ENCODE measurements around the gene PARD3. TPM values are rescaled to one million over a fixed set of nuclear protein-coding genes. Genes with fewer than 3 reads are reported as not detected.

Gene PARD3
- total RNA-seq, 2 donors from 2014 or later = 41.7 to 48.8 TPM

- DNase-seq = no peak
- TF ChIP-seq CTCF (IDR thresholded peaks at IDR 0.05) = no peak
- H3K36me3 ChIP-seq = no peaks in the 10 kb centered on the region
- intact Hi-C loops (cut with DNase I) = no loop called here
- H3K4me1 ChIP-seq = no peaks in the 10 kb centered on the region
- H3K27ac ChIP-seq = no peak overlapping the region
- no peaks in the 10 kb centered on the region for H3K9me3 ChIP-seq
- H3K9ac ChIP-seq (ENCODE audit: low read depth in 2 of 2, low read length in 2 of 2) = no peak overlapping the region
- H3K4me3 ChIP-seq = no peak overlapping the region
- no peaks in the 10 kb centered on the region for H3K27me3 ChIP-seq
Measured at GRCh38 chr10:34185998-34186397, 629.1 kb downstream of the PARD3 start.

GRCh38 chr10:34184939-34185386 is 630.1 kb downstream of the PARD3 start:
- Histone ChIP-seq H3K9me3 (no peaks in the 10 kb centered on the region), H3K9ac (ENCODE audit: low read depth in 2 of 2, low read length in 2 of 2) (no peak overlapping the region), H3K27ac (no peak overlapping the region), H3K4me3 (no peak overlapping the region), H3K27me3 (no peaks in the 10 kb centered on the region), H3K4me1 (no peaks in the 10 kb centered on the region), H3K36me3 (no peaks in the 10 kb centered on the region)
- DNase-seq = no peak
- no peak for TF ChIP-seq CTCF (IDR thresholded peaks at IDR 0.05)
- intact Hi-C loops (cut with DNase I) = no loop called here

GRCh38 chr10:34184397-34184796 is 630.7 kb downstream of the PARD3 start:
- Histone ChIP-seq H3K4me3 (no peak overlapping the region), H3K9me3 (no peaks in the 10 kb centered on the region), H3K9ac (ENCODE audit: low read depth in 2 of 2, low read length in 2 of 2) (no peak overlapping the region), H3K27ac (no peak overlapping the region), H3K27me3 (no peaks in the 10 kb centered on the region), H3K4me1 (no peaks in the 10 kb centered on the region), H3K36me3 (no peaks in the 10 kb centered on the region)
- DNase-seq = no peak
- intact Hi-C loops (cut with DNase I) = no loop called here
- TF ChIP-seq CTCF (IDR thresholded peaks at IDR 0.05) = no peak

- no peaks in the 10 kb centered on the region for H3K4me1 ChIP-seq
- no peak for DNase-seq
- H3K9me3 ChIP-seq = no peaks in the 10 kb centered on the region
- no peak overlapping the region for H3K9ac ChIP-seq (ENCODE audit: low read depth in 2 of 2, low read length in 2 of 2)
- H3K27me3 ChIP-seq = no peaks in the 10 kb centered on the region
- TF ChIP-seq CTCF (IDR thresholded peaks at IDR 0.05) = no peak
- H3K4me3 ChIP-seq = no peak overlapping the region
- intact Hi-C loops (cut with DNase I) = no loop called here
- H3K27ac ChIP-seq = no peak overlapping the region
- H3K36me3 ChIP-seq = no peaks in the 10 kb centered on the region
Measured at GRCh38 chr10:34183016-34183796, 631.9 kb downstream of the PARD3 start.

- intact Hi-C loops (cut with DNase I) = no loop called here
- Histone ChIP-seq H3K36me3 (no peaks in the 10 kb centered on the region), H3K9me3 (no peaks in the 10 kb centered on the region), H3K27ac (no peak overlapping the region), H3K9ac (ENCODE audit: low read depth in 2 of 2, low read length in 2 of 2) (no peak overlapping the region), H3K4me3 (no peak overlapping the region), H3K27me3 (no peaks in the 10 kb centered on the region), H3K4me1 (no peaks in the 10 kb centered on the region)
- no peak for DNase-seq
- no peak for TF ChIP-seq CTCF (IDR thresholded peaks at IDR 0.05)
Measured at GRCh38 chr10:34181553-34182300, 633.4 kb downstream of the PARD3 start.

Data from colonic mucosa (tissue), 4 donors.